Endothelial cell of umbilical vein (primary cell): ENCODE results near the gene PRSS37. TPM values are rescaled to one million over a fixed set of nuclear protein-coding genes. Genes with fewer than 3 reads are reported as not detected.

ENCODE experiments used
- BruUV-seq: library from RNA; stranded (reverse); fragments of 400-500 nt; replicated peaks from 2 replicates; lab custom pipeline; 2021; lab: Mats Ljungman, UMichigan
- CTCF ChIA-PET: fragments of 300-600, 350-600 bp; sonication (Branson Sonifier 250); formaldehyde crosslinking; loops from one replicate; lab custom pipeline; 2021; ENCODE audit warnings: antibody characterized with exemption, inconsistent platforms; lab: Charles Lee
- POLR2A ChIA-PET: fragments of 300-600, 350-600 bp; sonication (Branson Sonifier 250); formaldehyde crosslinking; loops from one replicate; lab custom pipeline; 2021; ENCODE audit warnings: antibody characterized with exemption, inconsistent platforms; lab: Charles Lee
- DNase-seq: peaks from one replicate; pipeline ENCODE4 v3.0.0-alpha.2; 2011; ENCODE audit warnings: low read depth, low spot score
- FAIRE-seq: peaks from 2 replicates; lab custom pipeline; 2011; peaks lifted over from hg19 to GRCh38; lab: Jason Lieb, UNC
- H2AFZ ChIP-seq: 2 replicates; pipeline ENCODE4 v1.6.0; 2012; ENCODE audit warnings: low read depth, low read length, control low read depth, inconsistent platforms
- H3K27ac ChIP-seq: 2 replicates; pipeline ENCODE4 v1.5.1; 2011; ENCODE audit warnings: low read depth, mild to moderate bottlenecking, control low read depth, low read length, moderate library complexity; ENCODE audit not compliant: insufficient read depth
- H3K27me3 ChIP-seq, 2 experiments: 2 replicates each; pipeline versions ENCODE4 v1.6.0 to v1.6.1; 2011; ENCODE audit warnings: low read length in 2 of 2, mixed read lengths in 1 of 2; ENCODE audit not compliant: control insufficient read depth in 2 of 2, insufficient read depth in 2 of 2
- H3K36me3 ChIP-seq, 2 experiments: 2 replicates in 1 of 2; 3 replicates in 1 of 2; pipeline ENCODE4 v1.5.1; 2011; ENCODE audit warnings: low read length in 2 of 2, mild to moderate bottlenecking in 1 of 2, moderate library complexity in 1 of 2; ENCODE audit not compliant: control insufficient read depth in 2 of 2, insufficient read depth in 2 of 2; ENCODE audit errors: extremely low read depth in 1 of 2
- H3K4me1 ChIP-seq: 3 replicates; pipeline ENCODE4 v1.5.1; 2011; ENCODE audit warnings: mild to moderate bottlenecking, low read length; ENCODE audit not compliant: control insufficient read depth, insufficient read depth; ENCODE audit errors: extremely low read depth
- H3K4me2 ChIP-seq: 2 replicates; pipeline ENCODE4 v1.6.1; 2011; ENCODE audit warnings: low read length, control low read depth, mixed read lengths; ENCODE audit not compliant: insufficient read depth
- H3K4me3 ChIP-seq, 3 experiments: fragments of 200-600 bp in 1 of 3; sonication (generic), shearing (Covaris generic) in 1 of 3; replicated peaks in 1 of 3; 2 replicates each; pipeline ENCODE4 v1.5.1; 2011 to 2016; ENCODE audit warnings: control low read depth in 3 of 3, low read length in 3 of 3, mild to moderate bottlenecking in 2 of 3, inconsistent platforms in 1 of 3, low read depth in 1 of 3, moderate library complexity in 1 of 3; ENCODE audit not compliant: insufficient read depth in 1 of 3
- H3K79me2 ChIP-seq: 2 replicates; pipeline ENCODE4 v1.6.0; 2012; ENCODE audit warnings: low read length, inconsistent platforms; ENCODE audit not compliant: control insufficient read depth, insufficient read depth
- H3K9ac ChIP-seq: replicated peaks from 2 replicates; pipeline ENCODE3; 2011; ENCODE audit warnings: low read length, control low read depth; ENCODE audit not compliant: insufficient read depth; ENCODE audit errors: extremely low read depth
- H3K9me1 ChIP-seq: replicated peaks from 3 replicates; pipeline ENCODE4 v1.6.0; 2011; ENCODE audit warnings: mild to moderate bottlenecking, low read length; ENCODE audit not compliant: control insufficient read depth, insufficient read depth; ENCODE audit errors: extremely low read depth
- H3K9me3 ChIP-seq: replicated peaks from 2 replicates; pipeline ENCODE4 v1.5.1; 2012; ENCODE audit warnings: low read length, inconsistent platforms; ENCODE audit not compliant: control insufficient read depth, insufficient read depth
- H4K20me1 ChIP-seq: replicated peaks from 2 replicates; pipeline ENCODE3; 2011; ENCODE audit warnings: mild to moderate bottlenecking, low read length; ENCODE audit not compliant: control insufficient read depth, insufficient read depth; ENCODE audit errors: extremely low read depth
- CTCF ChIP-seq, 2 donors: IDR thresholded peaks; 1 replicate in 1 of 2; 2 replicates in 1 of 2; pipeline ENCODE4 v1.5.1; 2011; ENCODE audit warnings: low read length in 2 of 2, mild to moderate bottlenecking in 2 of 2, moderate library complexity in 2 of 2, control low read depth in 1 of 2, inconsistent platforms in 1 of 2, low read depth in 1 of 2; ENCODE audit not compliant: insufficient read depth in 1 of 2; ENCODE audit errors: extremely low read depth in 1 of 2
- EZH2 ChIP-seq: IDR thresholded peaks from 2 replicates; pipeline ENCODE4 v1.6.1; 2012; ENCODE audit warnings: borderline replicate concordance, low read depth, mild to moderate bottlenecking, moderate library complexity, low read length, inconsistent platforms; ENCODE audit not compliant: severe bottlenecking
- FOS ChIP-seq: IDR thresholded peaks from 2 replicates; pipeline ENCODE4 v1.6.1; 2011; ENCODE audit warnings: mild to moderate bottlenecking, low read length, moderate library complexity, borderline replicate concordance; ENCODE audit not compliant: insufficient read depth
- GATA2 ChIP-seq: IDR thresholded peaks from 2 replicates; pipeline ENCODE4 v1.7.0; 2011; ENCODE audit warnings: low read depth, mild to moderate bottlenecking, moderate library complexity, mixed read lengths, low read length; ENCODE audit not compliant: insufficient read length, insufficient read depth
- JUN ChIP-seq: IDR thresholded peaks from 2 replicates; pipeline ENCODE4 v1.6.1; 2011; ENCODE audit warnings: borderline replicate concordance, low read depth; ENCODE audit not compliant: insufficient read length, insufficient read depth
- MAX ChIP-seq: IDR thresholded peaks from 2 replicates; pipeline ENCODE4 v1.6.1; 2011; ENCODE audit not compliant: insufficient read depth, insufficient read length
- MYC ChIP-seq: IDR thresholded peaks from one replicate; pipeline ENCODE4 v1.6.1; 2011; ENCODE audit warnings: mild to moderate bottlenecking, low read depth, low read length
- POLR2A ChIP-seq: IDR thresholded peaks from 2 replicates; pipeline ENCODE4 v1.6.1; 2012; ENCODE audit warnings: low read depth, mild to moderate bottlenecking, control low read depth, low read length
- POLR2AphosphoS5 ChIP-seq: IDR thresholded peaks from 2 replicates; pipeline ENCODE4 v1.6.1; 2012; ENCODE audit warnings: low read depth, mild to moderate bottlenecking, control low read depth, low read length, moderate library complexity; ENCODE audit not compliant: insufficient read depth
- dilution Hi-C: fragments of 300-500 bp; cut with MboI; formaldehyde crosslinking; loops from one replicate; pipeline ENCODE4 v1.15.0; 2019; ENCODE audit warnings: low sequenced_read_pairs; ENCODE audit not compliant: extremely low pct_ligation_motif_present
- intact Hi-C: fragments of 100-400 bp; cut with micrococcal nuclease; formaldehyde crosslinking; loops from one replicate; pipeline ENCODE4 v1.10.0; 2022
- polyA plus RNA-seq, 4 experiments: library from polyadenylated mRNA; depleted of rRNA in 3 of 4; stranded (reverse) in 3 of 4; unstranded in 1 of 4; fragments of >200 nt; gene quantifications; 2 replicates each; pipeline versions ENCODE4 v1.2.1 to v1.2.3, GENCODE V29; 2011 to 2012; ENCODE audit warnings: missing spikeins in 1 of 4
- total RNA-seq: library from RNA; stranded (reverse); gene quantifications from 2 replicates; pipeline ENCODE4 v1.2.3, GENCODE V29; 2021

The PRSS37 gene
- total and polyA plus RNA-seq, 2 donors (not counting 3 experiments of a cell fraction or from before 2014, with no cell fraction given), result not detected

GRCh38 chr7:141889321-141889720 is 48.0 kb upstream of the PRSS37 start:
- CTCF ChIA-PET, result no interaction called here

More at GRCh38 chr7:141889321-141889720, 48.0 kb upstream of the PRSS37 start:
- Histone ChIP-seq H3K4me2 (no peak overlapping the region), H3K4me3 (no peak overlapping the region), H4K20me1 (no peaks in the 10 kb centered on the region), H3K27ac (no peak overlapping the region), H2AFZ (no peak overlapping the region), H3K9me1 (no peaks in the 10 kb centered on the region), H3K9ac (no peak overlapping the region), H3K27me3 (no peaks in the 10 kb centered on the region), H3K9me3 (no peaks in the 10 kb centered on the region), H3K79me2 (no peaks in the 10 kb centered on the region), H3K36me3 (no peaks in the 10 kb centered on the region), H3K4me1 (no peaks in the 10 kb centered on the region)
- DNase-seq (no peak), FAIRE-seq (no peak)
- no TSS peak for BruUV-seq
- POLR2A ChIA-PET, result no interaction called here
- intact Hi-C loops, result no loop called here
- dilution Hi-C loops, result no loop called here
- TF ChIP-seq CTCF (IDR thresholded peaks at IDR 0.05; ENCODE audit: extremely low read depth in 1 of 2, insufficient read depth in 1 of 2, low read depth in 1 of 2, low read length in 2 of 2) (no peak), POLR2A (no peak), MYC (no peak), POLR2AphosphoS5 (no peak), EZH2 (no peak), JUN (no peak), MAX (no peak), GATA2 (no peak), FOS (no peak)
